ENCODE results near the gene APBA1.

APBA1 gene

GRCh38 chr9:69657269-69657668 is 14.9 kb downstream of the APBA1 start:
- no peak for DNase-seq (ENCODE audit: low spot score)

GRCh38 chr9:69655065-69655464 is 17.1 kb downstream of the APBA1 start:
- DNase-seq (ENCODE audit: low spot score), result no peak

- DNase-seq (ENCODE audit: low spot score), result no peak
Measured at GRCh38 chr9:69653261-69653660, 18.9 kb downstream of the APBA1 start.

GRCh38 chr9:69649566-69650250 is 22.5 kb downstream of the APBA1 start:
- DNase-seq (ENCODE audit: low spot score), result no peak

GRCh38 chr9:69647804-69648203 is 24.4 kb downstream of the APBA1 start:
- no peak for DNase-seq (ENCODE audit: low spot score)

- DNase-seq (ENCODE audit: low spot score), result no peak
Measured at GRCh38 chr9:69646810-69647209, 25.4 kb downstream of the APBA1 start.

- no peak for DNase-seq (ENCODE audit: low spot score)
Measured at GRCh38 chr9:69645488-69645887, 26.7 kb downstream of the APBA1 start.

- DNase-seq (ENCODE audit: low spot score), result no peak
Measured at GRCh38 chr9:69643098-69643497, 29.1 kb downstream of the APBA1 start.

- DNase-seq (ENCODE audit: low spot score), result no peak
Measured at GRCh38 chr9:69637817-69638200, 34.4 kb downstream of the APBA1 start.

- no peak for DNase-seq (ENCODE audit: low spot score)
Measured at GRCh38 chr9:69637193-69637816, 34.9 kb downstream of the APBA1 start.

GRCh38 chr9:69633716-69634115 is 38.5 kb downstream of the APBA1 start:
- no peak for DNase-seq (ENCODE audit: low spot score)

- no peak for DNase-seq (ENCODE audit: low spot score)
Measured at GRCh38 chr9:69632768-69633167, 39.4 kb downstream of the APBA1 start.

- DNase-seq (ENCODE audit: low spot score), result no peak
Measured at GRCh38 chr9:69627281-69627680, 44.9 kb downstream of the APBA1 start.

- no peak for DNase-seq (ENCODE audit: low spot score)
Measured at GRCh38 chr9:69623276-69623675, 48.9 kb downstream of the APBA1 start.

- DNase-seq (ENCODE audit: low spot score), result no peak
Measured at GRCh38 chr9:69622676-69623075, 49.5 kb downstream of the APBA1 start.

GRCh38 chr9:69621730-69622460 is 50.3 kb downstream of the APBA1 start:
- no peak for DNase-seq (ENCODE audit: low spot score)

- DNase-seq (ENCODE audit: low spot score), result no peak
Measured at GRCh38 chr9:69620731-69621130, 51.4 kb downstream of the APBA1 start.

GRCh38 chr9:69619233-69619632 is 52.9 kb downstream of the APBA1 start:
- no peak for DNase-seq (ENCODE audit: low spot score)

GRCh38 chr9:69617006-69617405 is 55.2 kb downstream of the APBA1 start:
- no peak for DNase-seq (ENCODE audit: low spot score)

GRCh38 chr9:69615880-69616279 is 56.3 kb downstream of the APBA1 start:
- no peak for DNase-seq (ENCODE audit: low spot score)

GRCh38 chr9:69611221-69611620 is 61.0 kb downstream of the APBA1 start:
- DNase-seq (ENCODE audit: low spot score), result no peak

GRCh38 chr9:69609156-69609555 is 63.0 kb downstream of the APBA1 start:
- DNase-seq (ENCODE audit: low spot score), result no peak

- no peak for DNase-seq (ENCODE audit: low spot score)
Measured at GRCh38 chr9:69606089-69606488, 66.1 kb downstream of the APBA1 start.
